Lung (tissue), 12 donors: ENCODE measurements around the gene LACTBL1. TPM values are rescaled to one million over a fixed set of nuclear protein-coding genes. Genes with fewer than 3 reads are reported as not detected.

Experiments used
- ATAC-seq: fragments of 200-7000 bp; cut with Tn5 transposase; one replicate; pipeline ENCODE4 v1.9.1; 2020; ENCODE audit warnings: moderate number of reproducible peaks; ENCODE audit not compliant: insufficient read depth, low FRiP score
- DNase-seq, 3 donors: peaks; one replicate each; pipeline ENCODE4 v3.0.0-alpha.2; 2013 to 2017
- H3K27ac ChIP-seq, 2 donors: one replicate each; pipeline ENCODE4 v1.5.1; 2013; ENCODE audit warnings: mild to moderate bottlenecking in 2 of 2, moderate library complexity in 2 of 2, control low read depth in 1 of 2, inconsistent platforms in 1 of 2, low read depth in 1 of 2, low read length in 1 of 2
- H3K27me3 ChIP-seq, 3 donors: one replicate each; pipeline ENCODE4 v1.5.1; 2013; ENCODE audit warnings: low read length in 2 of 3; ENCODE audit not compliant: control insufficient read depth in 3 of 3, insufficient read depth in 3 of 3
- H3K36me3 ChIP-seq, 4 donors: one replicate each; pipeline ENCODE4 v1.5.1; 2013; ENCODE audit warnings: low read length in 4 of 4, mild to moderate bottlenecking in 1 of 4, moderate library complexity in 1 of 4; ENCODE audit not compliant: control insufficient read depth in 4 of 4, insufficient read depth in 4 of 4
- H3K4me1 ChIP-seq, 5 donors: one replicate each; pipeline ENCODE4 v1.5.1; 2013; ENCODE audit warnings: low read length in 5 of 5, mild to moderate bottlenecking in 2 of 5, moderate library complexity in 1 of 5; ENCODE audit not compliant: control insufficient read depth in 5 of 5, insufficient read depth in 5 of 5
- H3K4me3 ChIP-seq: one replicate; pipeline ENCODE4 v1.5.1; 2013; ENCODE audit warnings: mild to moderate bottlenecking, control low read depth, moderate library complexity
- H3K9ac ChIP-seq, 2 donors: one replicate each; pipeline ENCODE4 v1.5.1; 2013; ENCODE audit warnings: low read length in 2 of 2, control low read depth in 1 of 2; ENCODE audit not compliant: insufficient read depth in 1 of 2
- H3K9me3 ChIP-seq, 4 donors: one replicate each; pipeline ENCODE4 v1.5.1; 2013; ENCODE audit warnings: low read length in 3 of 4, mild to moderate bottlenecking in 1 of 4, moderate library complexity in 1 of 4; ENCODE audit not compliant: control insufficient read depth in 4 of 4, insufficient read depth in 3 of 4
- CTCF ChIP-seq: IDR thresholded peaks from 2 replicates; pipeline ENCODE4 v1.5.1; 2012; ENCODE audit warnings: mild to moderate bottlenecking; ENCODE audit errors: control extremely low read depth, extremely low read depth
- WGBS, 2 donors: extraction: QIAGEN DNeasy Blood & Tissue Kit; methylation state at CpG; one replicate each; pipeline ENCODE4 v1.1.7; 2013; 5-methylcytosine and 5-hydroxymethylcytosine counted together
- polyA plus RNA-seq, 2 donors: library from polyadenylated mRNA; stranded (reverse); fragments of 200-250 nt; gene quantifications; one replicate each; pipeline ENCODE4 v1.2.1, GENCODE V29; 2013
- total RNA-seq, 2 donors: library from RNA; depleted of rRNA in 1 of 2; stranded (reverse); fragments of >200 nt in 1 of 2; gene quantifications; one replicate each; pipeline ENCODE4 v1.2.1, GENCODE V29; 2014 to 2021
- donor health status: control.
- donor health status: control.
- donor health status: Bipolar disorder and iron deficiency.
- donor health status: healthy.
- donor health status: DM: yes; HTN: yes; CAD: no.

The LACTBL1 gene
- total and polyA plus RNA-seq, 4 donors = not detected

DNA sequence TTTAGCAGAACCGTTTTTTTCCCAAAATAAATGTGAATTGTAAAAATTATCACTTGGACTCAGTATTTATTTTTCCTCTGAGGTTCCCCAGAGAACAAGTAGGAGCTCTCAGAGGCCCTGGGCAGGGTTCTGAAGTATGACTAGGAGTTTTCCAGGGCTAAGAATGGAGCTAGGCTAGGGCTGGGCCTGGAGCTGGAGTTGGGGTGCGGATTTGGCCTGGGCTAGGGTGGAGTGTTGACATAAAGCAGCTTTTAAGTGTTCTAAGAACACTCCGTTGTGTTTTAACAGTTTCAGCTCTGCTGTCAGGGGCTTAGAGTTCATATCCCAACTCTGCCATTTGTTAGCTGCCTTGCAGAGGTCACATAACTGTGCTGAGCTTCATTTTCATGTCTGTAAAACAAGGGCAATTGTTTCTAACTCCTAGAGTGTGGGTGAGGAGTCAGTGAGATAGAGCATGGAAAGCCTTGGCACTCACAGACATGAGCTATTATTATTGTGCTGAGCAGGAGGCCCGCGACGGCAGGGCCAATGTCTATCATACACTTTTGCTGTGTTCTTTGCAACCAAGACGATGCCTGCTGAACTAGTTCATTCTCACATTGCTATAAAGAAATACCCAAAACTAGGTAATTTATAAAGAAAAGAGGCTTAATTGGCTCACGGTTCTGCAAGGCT lies 51.1 kb downstream of the LACTBL1 start:
- no peak overlapping the region for H3K9ac ChIP-seq
- ATAC-seq (no peak), DNase-seq (peak in 1 of 3 donors; percentile 9)
- H3K27me3 ChIP-seq = no peaks in the 10 kb centered on the region
- H3K27ac ChIP-seq = no peak overlapping the region
- H3K4me3 ChIP-seq = no peak overlapping the region
- H3K9me3 ChIP-seq = no peaks in the 10 kb centered on the region
- TF ChIP-seq CTCF = no peak
- no peaks in the 10 kb centered on the region for H3K36me3 ChIP-seq
- 78 to 90% methylated on average over 8 of the region's 8 CpGs for WGBS, 2 donors
- H3K4me1 ChIP-seq = peaks cover 0 to 2% (median 0%) of the 10 kb centered on the region in 5 donors

- 65 to 68% methylated on average over 8 of the region's 8 CpGs for WGBS, 2 donors
- DNase-seq = peak in 1 of 3 donors; percentile 4
- ATAC-seq = no peak
- no peaks in the 10 kb centered on the region for H3K9me3 ChIP-seq
- peaks cover 0 to 2% (median 0%) of the 10 kb centered on the region in 5 donors for H3K4me1 ChIP-seq
- no peaks in the 10 kb centered on the region for H3K27me3 ChIP-seq
- H3K9ac ChIP-seq = no peak overlapping the region
- H3K27ac ChIP-seq = no peak overlapping the region
- H3K36me3 ChIP-seq = no peaks in the 10 kb centered on the region
- H3K4me3 ChIP-seq = no peak overlapping the region
- TF ChIP-seq CTCF = no peak
Measured at GRCh38 chr1:22920734-22921451, 51.8 kb downstream of the LACTBL1 start.

DNA sequence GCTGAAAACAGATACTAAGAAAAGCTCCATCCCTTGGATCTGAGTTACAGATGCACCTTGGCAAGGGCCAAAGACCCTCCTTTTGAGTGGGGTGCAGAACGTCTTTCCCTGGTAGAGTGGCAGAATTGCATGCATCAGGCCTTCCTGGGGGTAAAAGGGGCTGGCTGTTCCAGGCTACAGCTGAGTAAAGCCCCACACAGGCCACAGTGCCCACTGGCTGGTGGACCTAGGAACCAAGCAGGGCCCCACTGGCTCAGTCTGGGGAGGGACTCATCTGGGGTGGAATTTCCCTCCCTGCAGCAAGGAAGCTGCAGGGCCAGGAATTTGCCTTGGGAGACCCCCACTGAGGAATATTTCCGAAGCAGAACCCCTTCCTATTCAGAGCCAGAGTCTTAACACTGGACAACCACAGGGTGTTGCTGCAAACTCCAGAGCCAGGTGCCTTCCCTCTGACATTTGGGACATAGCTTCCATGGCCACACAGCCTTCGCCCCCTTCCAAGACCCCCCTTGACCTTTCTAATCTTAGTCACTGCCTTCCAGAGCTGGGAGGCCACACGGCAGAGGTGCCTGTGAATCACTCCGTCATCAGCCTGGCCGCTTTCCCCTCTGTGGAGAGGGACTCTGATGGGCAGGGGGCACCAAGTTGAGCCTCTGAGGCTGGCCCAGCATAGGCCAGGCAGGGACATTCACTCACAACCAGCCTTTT lies 52.5 kb downstream of the LACTBL1 start:
- no peak for TF ChIP-seq CTCF
- H3K27ac ChIP-seq = no peak overlapping the region
- ATAC-seq (no peak), DNase-seq (no peak)
- WGBS, 2 donors = 76 to 84% methylated on average over 6 of the region's 6 CpGs
- peaks cover 0 to 2% (median 0%) of the 10 kb centered on the region in 5 donors for H3K4me1 ChIP-seq
- no peaks in the 10 kb centered on the region for H3K36me3 ChIP-seq
- H3K27me3 ChIP-seq = no peaks in the 10 kb centered on the region
- H3K9ac ChIP-seq = no peak overlapping the region
- H3K4me3 ChIP-seq = no peak overlapping the region
- no peaks in the 10 kb centered on the region for H3K9me3 ChIP-seq
